ENCODE results near the gene ITGA6. TPM values are rescaled to one million over a fixed set of nuclear protein-coding genes. Genes with fewer than 3 reads are reported as not detected.

Gene ITGA6
- total RNA-seq, 1 experiment from 2014 or later = 93.1 TPM

GRCh38 chr2:172403881-172404468 lies 23.4 kb upstream of the ITGA6 start:
- Histone ChIP-seq H3K4me2 (ENCODE audit: low read length) (no peak overlapping the region), H3K4me1 (ENCODE audit: control insufficient read depth in 1 of 2, insufficient read depth in 2 of 2, low read length in 2 of 2) (peaks cover 4 to 10% of the 10 kb centered on the region in 2 experiments; a peak in 3 of 4 replicates), H3K36me3 (ENCODE audit: control insufficient read depth in 1 of 2, insufficient read depth in 2 of 2, low read length in 2 of 2) (no peaks in the 10 kb centered on the region), H3K79me2 (ENCODE audit: insufficient read depth, low read length) (no peaks in the 10 kb centered on the region), H3K9ac (ENCODE audit: low read length) (no peak overlapping the region), H3K9me3 (ENCODE audit: control insufficient read depth in 1 of 2, insufficient read depth in 1 of 2, low read depth in 1 of 2, low read length in 2 of 2) (no peaks in the 10 kb centered on the region), H3K27ac (ENCODE audit: low read depth, low read length) (no peak overlapping the region), H3K9me2 (ENCODE audit: insufficient read depth) (peaks cover 3% of the 10 kb centered on the region; the same call in 1 of the 2 replicates), H3K4me3 (replicated peaks in 1 of 2; ENCODE audit: low read depth in 1 of 2, low read length in 2 of 2) (no peak overlapping the region), H3K27me3 (ENCODE audit: insufficient read depth, low read length) (no peaks in the 10 kb centered on the region), H4K20me1 (ENCODE audit: insufficient read depth) (no peaks in the 10 kb centered on the region), H2AFZ (ENCODE audit: low read depth, low read length, poor library complexity, severe bottlenecking) (no peak overlapping the region)
- TF ChIP-seq, protein P1, sequence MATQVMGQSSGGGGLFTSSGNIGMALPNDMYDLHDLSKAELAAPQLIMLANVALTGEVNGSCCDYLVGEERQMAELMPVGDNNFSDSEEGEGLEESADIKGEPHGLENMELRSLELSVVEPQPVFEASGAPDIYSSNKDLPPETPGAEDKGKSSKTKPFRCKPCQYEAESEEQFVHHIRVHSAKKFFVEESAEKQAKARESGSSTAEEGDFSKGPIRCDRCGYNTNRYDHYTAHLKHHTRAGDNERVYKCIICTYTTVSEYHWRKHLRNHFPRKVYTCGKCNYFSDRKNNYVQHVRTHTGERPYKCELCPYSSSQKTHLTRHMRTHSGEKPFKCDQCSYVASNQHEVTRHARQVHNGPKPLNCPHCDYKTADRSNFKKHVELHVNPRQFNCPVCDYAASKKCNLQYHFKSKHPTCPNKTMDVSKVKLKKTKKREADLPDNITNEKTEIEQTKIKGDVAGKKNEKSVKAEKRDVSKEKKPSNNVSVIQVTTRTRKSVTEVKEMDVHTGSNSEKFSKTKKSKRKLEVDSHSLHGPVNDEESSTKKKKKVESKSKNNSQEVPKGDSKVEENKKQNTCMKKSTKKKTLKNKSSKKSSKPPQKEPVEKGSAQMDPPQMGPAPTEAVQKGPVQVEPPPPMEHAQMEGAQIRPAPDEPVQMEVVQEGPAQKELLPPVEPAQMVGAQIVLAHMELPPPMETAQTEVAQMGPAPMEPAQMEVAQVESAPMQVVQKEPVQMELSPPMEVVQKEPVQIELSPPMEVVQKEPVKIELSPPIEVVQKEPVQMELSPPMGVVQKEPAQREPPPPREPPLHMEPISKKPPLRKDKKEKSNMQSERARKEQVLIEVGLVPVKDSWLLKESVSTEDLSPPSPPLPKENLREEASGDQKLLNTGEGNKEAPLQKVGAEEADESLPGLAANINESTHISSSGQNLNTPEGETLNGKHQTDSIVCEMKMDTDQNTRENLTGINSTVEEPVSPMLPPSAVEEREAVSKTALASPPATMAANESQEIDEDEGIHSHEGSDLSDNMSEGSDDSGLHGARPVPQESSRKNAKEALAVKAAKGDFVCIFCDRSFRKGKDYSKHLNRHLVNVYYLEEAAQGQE (IDR thresholded peaks at IDR 0.05; ENCODE audit: low read depth) = no peak
- TF ChIP-seq, protein P2, sequence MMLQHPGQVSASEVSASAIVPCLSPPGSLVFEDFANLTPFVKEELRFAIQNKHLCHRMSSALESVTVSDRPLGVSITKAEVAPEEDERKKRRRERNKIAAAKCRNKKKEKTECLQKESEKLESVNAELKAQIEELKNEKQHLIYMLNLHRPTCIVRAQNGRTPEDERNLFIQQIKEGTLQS (IDR thresholded peaks at IDR 0.05) = no peak
- POLR2A ChIA-PET = no interaction called here
- BruUV-seq (replicated peaks) = no TSS peak
- RAD21 ChIA-PET (ENCODE audit: low non-redundant PET in 1 of 2, low total read pairs in 2 of 2, uncharacterized antibody in 2 of 2, unreplicated experiment in 2 of 2) = no interaction called here
- DNase-seq (ENCODE audit: low read depth, low spot score) (no peak), ATAC-seq (no peak)
- CTCF ChIA-PET = no interaction called here
- intact Hi-C loops (cut with micrococcal nuclease) = no loop called here

DNA sequence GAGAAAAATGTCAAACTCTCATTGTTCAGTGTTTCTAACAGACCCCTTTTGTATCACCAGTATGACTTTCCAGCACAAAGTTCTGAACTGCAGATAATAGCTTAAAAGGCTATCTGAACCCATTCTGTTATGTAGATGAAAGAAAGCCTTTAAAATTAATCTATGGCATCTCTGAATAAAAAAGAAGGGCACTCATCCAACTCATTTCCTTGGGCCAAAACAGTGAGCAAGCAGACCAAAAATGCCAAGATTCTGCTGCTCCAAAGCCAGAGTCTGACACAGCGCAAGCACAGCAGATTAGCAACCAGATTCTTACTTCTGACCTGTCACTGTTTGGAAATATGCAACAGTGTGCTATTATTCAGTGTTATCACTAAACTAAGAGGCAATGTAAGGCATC lies 22.6 kb upstream of the ITGA6 start:
- Histone ChIP-seq H3K79me2 (ENCODE audit: insufficient read depth, low read length) (no peaks in the 10 kb centered on the region), H4K20me1 (ENCODE audit: insufficient read depth) (no peaks in the 10 kb centered on the region), H3K9me2 (ENCODE audit: insufficient read depth) (peaks cover 3% of the 10 kb centered on the region; the same call in 1 of the 2 replicates), H3K36me3 (ENCODE audit: control insufficient read depth in 1 of 2, insufficient read depth in 2 of 2, low read length in 2 of 2) (no peaks in the 10 kb centered on the region), H3K9ac (ENCODE audit: low read length) (no peak overlapping the region), H3K9me3 (ENCODE audit: control insufficient read depth in 1 of 2, insufficient read depth in 1 of 2, low read depth in 1 of 2, low read length in 2 of 2) (no peaks in the 10 kb centered on the region), H3K27ac (ENCODE audit: low read depth, low read length) (no peak overlapping the region), H3K27me3 (ENCODE audit: insufficient read depth, low read length) (no peaks in the 10 kb centered on the region), H3K4me2 (ENCODE audit: low read length) (no peak overlapping the region), H3K4me1 (ENCODE audit: control insufficient read depth in 1 of 2, insufficient read depth in 2 of 2, low read length in 2 of 2) (peaks cover 4 to 10% of the 10 kb centered on the region in 2 experiments; a peak in 3 of 4 replicates), H3K4me3 (replicated peaks in 1 of 2; ENCODE audit: low read depth in 1 of 2, low read length in 2 of 2) (no peak overlapping the region), H2AFZ (ENCODE audit: low read depth, low read length, poor library complexity, severe bottlenecking) (no peak overlapping the region)
- DNase-seq (ENCODE audit: low read depth, low spot score) (no peak), ATAC-seq (no peak)
- BruUV-seq (replicated peaks) = no TSS peak
- RAD21 ChIA-PET (ENCODE audit: low non-redundant PET in 1 of 2, low total read pairs in 2 of 2, uncharacterized antibody in 2 of 2, unreplicated experiment in 2 of 2) = no interaction called here
- intact Hi-C loops (cut with micrococcal nuclease) = no loop called here
- POLR2A ChIA-PET = no interaction called here
- CTCF ChIA-PET = no interaction called here
- TF ChIP-seq EZH2 (IDR thresholded peaks at IDR 0.05) (no peak), MAX (IDR thresholded peaks at IDR 0.05) (no peak), RAD21 (IDR thresholded peaks at IDR 0.05; ENCODE audit: low read depth) (no peak), POLR2A (IDR thresholded peaks at IDR 0.05; ENCODE audit: borderline replicate concordance, extremely low read depth, insufficient read depth, insufficient read length) (no peak), CEBPB (IDR thresholded peaks at IDR 0.05; ENCODE audit: low read depth) (no peak), CBX3 (IDR thresholded peaks at IDR 0.05; ENCODE audit: low read depth) (no peak), TCF7L2 (IDR thresholded peaks at IDR 0.05; ENCODE audit: borderline replicate concordance, extremely low read depth, insufficient read depth, insufficient read length) (no peak), JUND (IDR thresholded peaks at IDR 0.05) (no peak)
- TF ChIP-seq, protein P2 (IDR thresholded peaks at IDR 0.05) = no peak
- TF ChIP-seq, protein P3, sequence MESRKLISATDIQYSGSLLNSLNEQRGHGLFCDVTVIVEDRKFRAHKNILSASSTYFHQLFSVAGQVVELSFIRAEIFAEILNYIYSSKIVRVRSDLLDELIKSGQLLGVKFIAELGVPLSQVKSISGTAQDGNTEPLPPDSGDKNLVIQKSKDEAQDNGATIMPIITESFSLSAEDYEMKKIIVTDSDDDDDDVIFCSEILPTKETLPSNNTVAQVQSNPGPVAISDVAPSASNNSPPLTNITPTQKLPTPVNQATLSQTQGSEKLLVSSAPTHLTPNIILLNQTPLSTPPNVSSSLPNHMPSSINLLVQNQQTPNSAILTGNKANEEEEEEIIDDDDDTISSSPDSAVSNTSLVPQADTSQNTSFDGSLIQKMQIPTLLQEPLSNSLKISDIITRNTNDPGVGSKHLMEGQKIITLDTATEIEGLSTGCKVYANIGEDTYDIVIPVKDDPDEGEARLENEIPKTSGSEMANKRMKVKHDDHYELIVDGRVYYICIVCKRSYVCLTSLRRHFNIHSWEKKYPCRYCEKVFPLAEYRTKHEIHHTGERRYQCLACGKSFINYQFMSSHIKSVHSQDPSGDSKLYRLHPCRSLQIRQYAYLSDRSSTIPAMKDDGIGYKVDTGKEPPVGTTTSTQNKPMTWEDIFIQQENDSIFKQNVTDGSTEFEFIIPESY (IDR thresholded peaks at IDR 0.05; ENCODE audit: extremely low read depth, insufficient replicate concordance, low read length) = no peak

Measured in HCT116 (cell line).